Transverse colon (tissue), 4 donors: ENCODE measurements around the gene KRTAP12-1. TPM values are rescaled to one million over a fixed set of nuclear protein-coding genes. Genes with fewer than 3 reads are reported as not detected.

ENCODE experiments used
- DNase-seq: peaks from one replicate; pipeline ENCODE4 v3.0.0-alpha.2; 2019
- H3K27ac ChIP-seq, 4 donors: fragments of 200-600 bp; sonication (generic); 2 replicates each; pipeline ENCODE4 v1.5.1; 2016 to 2018; ENCODE audit warnings: inconsistent platforms in 4 of 4
- H3K27me3 ChIP-seq: fragments of 200-600 bp; sonication (generic); 2 replicates; pipeline ENCODE4 v1.5.1; 2017; ENCODE audit warnings: inconsistent platforms
- H3K36me3 ChIP-seq, 4 donors: fragments of 200-600 bp; sonication (generic); 2 replicates each; pipeline ENCODE4 v1.5.1; 2017 to 2019; ENCODE audit warnings: inconsistent platforms in 4 of 4
- H3K4me1 ChIP-seq, 4 donors: fragments of 200-600 bp; sonication (generic); 2 replicates each; pipeline ENCODE4 v1.5.1; 2017 to 2020; ENCODE audit warnings: inconsistent platforms in 4 of 4
- H3K4me3 ChIP-seq, 4 donors: fragments of 200-600 bp; sonication (generic); 1 replicate in 1 of 4; 2 replicates in 3 of 4; pipeline versions ENCODE4 v1.5.1 to v1.6.1; 2017 to 2019; ENCODE audit warnings: inconsistent platforms in 4 of 4
- H3K9me3 ChIP-seq, 2 donors: fragments of 200-600 bp; sonication (generic); 2 replicates each; pipeline ENCODE4 v1.5.1; 2017 to 2019; ENCODE audit warnings: inconsistent platforms in 2 of 2
- CTCF ChIP-seq, 5 experiments: fragments of 200-600 bp in 3 of 5; fragments of 450-650 bp in 2 of 5; sonication (generic) in 3 of 5; IDR thresholded peaks; 1 replicate in 2 of 5; 2 replicates in 3 of 5; pipeline ENCODE4 v1.5.1; 2016 to 2017; ENCODE audit warnings: antibody characterized with exemption in 5 of 5, inconsistent platforms in 3 of 5, mild to moderate bottlenecking in 2 of 5, moderate library complexity in 1 of 5
- EP300 ChIP-seq: sonication (generic); formaldehyde crosslinking; IDR thresholded peaks from one replicate; pipeline ENCODE4 v1.6.1; 2017; ENCODE audit warnings: antibody characterized with exemption, low read depth
- POLR2A ChIP-seq: fragments of 450-650 bp; IDR thresholded peaks from one replicate; pipeline ENCODE4 v1.6.1; 2016; ENCODE audit warnings: antibody characterized with exemption, mild to moderate bottlenecking, moderate library complexity
- POLR2AphosphoS5 ChIP-seq, 3 donors: sonication (generic); formaldehyde crosslinking; IDR thresholded peaks; one replicate each; pipeline ENCODE4 v1.6.1; 2016; ENCODE audit warnings: antibody characterized with exemption in 3 of 3
- WGBS, 2 donors: methylation state at CpG; one replicate each; pipeline ENCODE4 v1.1.5; 2018; ENCODE audit warnings: low coverage in 1 of 2; 5-methylcytosine and 5-hydroxymethylcytosine counted together
- in situ Hi-C, 4 donors: fragments of 200-750 bp; cut with MboI; loops; one replicate each; pipeline versions ENCODE4 v1.15.0 to v1.15.1; 2017; ENCODE audit warnings: low sequenced_read_pairs in 3 of 4, low pct_ligation_motif_present in 1 of 4, low pct_unique_long_range_greater_than_20kb in 1 of 4
- intact Hi-C: fragments of 100-400 bp; cut with DNase I; formaldehyde crosslinking; loops from one replicate; pipeline ENCODE4 v1.15.1; 2023; ENCODE audit warnings: low total_unique reads
- total RNA-seq, 4 donors: library from RNA; depleted of rRNA; stranded (reverse); fragments of >200 nt; gene quantifications; one replicate each; pipeline ENCODE4 v1.1.0, GENCODE V29; 2016

Gene KRTAP12-1
- total RNA-seq, 4 donors from 2014 or later: not detected

GRCh38 chr21:44657635-44658540 is 24.1 kb downstream of the KRTAP12-1 start, which contains the start of gene KRTAP12-3:
Gene KRTAP12-3, plus strand, starts transcription at chr21:44657932. Its CDS starts 48 bp downstream, at chr21:44657980.
- 61 to 65% methylated on average over 11 to 26 of the region's 26 CpGs for WGBS, 2 donors
- no peak for DNase-seq
- H3K9me3 ChIP-seq: no peaks in the 10 kb centered on the region
- intact Hi-C loops (no loop called here), in situ Hi-C loops (no loop called here)
- no peaks in the 10 kb centered on the region for H3K4me1 ChIP-seq
- H3K4me3 ChIP-seq: no peak within 1 kb of the TSS
- peak within 1 kb of the TSS; percentile 23 to 40 (median 35) for H3K27ac ChIP-seq
- no peaks in the 10 kb centered on the region for H3K36me3 ChIP-seq
- peaks cover 20% of the 10 kb centered on the region for H3K27me3 ChIP-seq
- TF ChIP-seq CTCF (IDR thresholded peaks at IDR 0.05) (no peak), EP300 (no peak), POLR2A (no peak), POLR2AphosphoS5 (IDR thresholded peaks at IDR 0.05) (no peak)

GRCh38 chr21:44656868-44657267 is 25.1 kb downstream of the KRTAP12-1 start:
- DNase-seq: no peak
- H3K4me3 ChIP-seq: no peak overlapping the region
- H3K27ac ChIP-seq: peak overlapping the region in 1 of 4 donors; percentile 40
- 22 to 53% methylated on average over 1 of the region's 1 CpG for WGBS, 2 donors
- in situ Hi-C loops: no loop called here
- H3K9me3 ChIP-seq: no peaks in the 10 kb centered on the region
- no peaks in the 10 kb centered on the region for H3K4me1 ChIP-seq
- TF ChIP-seq CTCF (IDR thresholded peaks at IDR 0.05) (no peak), EP300 (no peak), POLR2A (no peak), POLR2AphosphoS5 (IDR thresholded peaks at IDR 0.05) (no peak)
- intact Hi-C loops: no loop called here
- H3K36me3 ChIP-seq: no peaks in the 10 kb centered on the region
- H3K27me3 ChIP-seq: peaks cover 20% of the 10 kb centered on the region

- Histone ChIP-seq H3K27ac (no peak within 1 kb of the TSS), H3K4me3 (no peak within 1 kb of the TSS), H3K36me3 (no peaks in the 10 kb centered on the region), H3K9me3 (no peaks in the 10 kb centered on the region), H3K27me3 (peaks cover 16% of the 10 kb centered on the region), H3K4me1 (no peaks in the 10 kb centered on the region)
- intact Hi-C loops (no loop called here), in situ Hi-C loops (no loop called here)
- DNase-seq: no peak
- TF ChIP-seq CTCF (IDR thresholded peaks at IDR 0.05) (no peak), POLR2A (no peak), EP300 (no peak), POLR2AphosphoS5 (IDR thresholded peaks at IDR 0.05) (no peak)
- 61% methylated on average over 9 of the region's 9 CpGs; no CpG with 5 or more reads in 1 of the 2 donors for WGBS, 2 donors
Observed at GRCh38 chr21:44654576-44655175, 27.3 kb downstream of the KRTAP12-1 start, which contains the start of gene KRTAP12-4. Gene KRTAP12-4, minus strand, starts transcription at chr21:44654659. Its CDS starts 45 bp downstream, at chr21:44654614.
